B cell (primary cell): ENCODE results near the gene SLC24A3.

Experiments used
- EZH2 ChIP-seq: IDR thresholded peaks from 2 replicates; pipeline ENCODE4 v1.6.1; 2012; ENCODE audit warnings: borderline replicate concordance, low read depth, mild to moderate bottlenecking, moderate library complexity, low read length; ENCODE audit not compliant: insufficient read depth, poor library complexity, severe bottlenecking
- TF ChIP-seq, protein P1 (sequence below): fragments of 200-600 bp; IDR thresholded peaks from one replicate; pipeline ENCODE4 v1.8.0; 2022; ENCODE audit warnings: antibody characterized with exemption, mild to moderate bottlenecking

DNA sequence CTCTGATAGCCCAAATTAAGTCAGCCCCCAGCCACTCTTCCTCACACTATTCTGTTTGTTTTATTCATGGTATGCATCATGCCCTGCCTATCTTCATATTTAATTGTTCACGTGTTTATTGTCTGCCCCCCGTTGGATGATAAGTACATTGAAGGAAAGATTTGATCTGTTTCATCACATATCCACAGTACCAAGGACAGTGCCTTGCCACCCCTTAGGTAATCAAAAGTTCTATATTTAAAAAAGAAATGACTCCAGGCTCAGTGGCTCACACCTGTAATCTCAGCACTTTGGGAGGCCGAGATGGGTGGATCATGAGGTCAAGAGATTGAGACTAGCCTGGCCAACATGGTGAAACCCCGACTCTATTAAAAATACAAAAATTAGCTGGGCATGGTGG lies 535.5 kb downstream of the SLC24A3 start:
- TF ChIP-seq, protein P1, sequence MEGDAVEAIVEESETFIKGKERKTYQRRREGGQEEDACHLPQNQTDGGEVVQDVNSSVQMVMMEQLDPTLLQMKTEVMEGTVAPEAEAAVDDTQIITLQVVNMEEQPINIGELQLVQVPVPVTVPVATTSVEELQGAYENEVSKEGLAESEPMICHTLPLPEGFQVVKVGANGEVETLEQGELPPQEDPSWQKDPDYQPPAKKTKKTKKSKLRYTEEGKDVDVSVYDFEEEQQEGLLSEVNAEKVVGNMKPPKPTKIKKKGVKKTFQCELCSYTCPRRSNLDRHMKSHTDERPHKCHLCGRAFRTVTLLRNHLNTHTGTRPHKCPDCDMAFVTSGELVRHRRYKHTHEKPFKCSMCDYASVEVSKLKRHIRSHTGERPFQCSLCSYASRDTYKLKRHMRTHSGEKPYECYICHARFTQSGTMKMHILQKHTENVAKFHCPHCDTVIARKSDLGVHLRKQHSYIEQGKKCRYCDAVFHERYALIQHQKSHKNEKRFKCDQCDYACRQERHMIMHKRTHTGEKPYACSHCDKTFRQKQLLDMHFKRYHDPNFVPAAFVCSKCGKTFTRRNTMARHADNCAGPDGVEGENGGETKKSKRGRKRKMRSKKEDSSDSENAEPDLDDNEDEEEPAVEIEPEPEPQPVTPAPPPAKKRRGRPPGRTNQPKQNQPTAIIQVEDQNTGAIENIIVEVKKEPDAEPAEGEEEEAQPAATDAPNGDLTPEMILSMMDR: no peak
- TF ChIP-seq EZH2: no peak
